Tibial nerve (tissue), 3 donors: ENCODE measurements around the gene FOXL2NB.

Source experiments
- POLR2A ChIP-seq, 2 donors: fragments of 450-650 bp; IDR thresholded peaks; one replicate each; pipeline ENCODE4 v1.6.1; 2017; ENCODE audit warnings: antibody characterized with exemption in 2 of 2, mild to moderate bottlenecking in 2 of 2, moderate library complexity in 2 of 2
- TF ChIP-seq, protein P1 (sequence below), 5 experiments: fragments of 200-600 bp in 3 of 5; fragments of 450-650 bp in 2 of 5; sonication (generic) in 3 of 5; IDR thresholded peaks; one replicate each; pipeline ENCODE4 v1.5.1; 2016 to 2019; ENCODE audit warnings: antibody characterized with exemption in 5 of 5, mild to moderate bottlenecking in 3 of 5, moderate library complexity in 2 of 5

DNA sequence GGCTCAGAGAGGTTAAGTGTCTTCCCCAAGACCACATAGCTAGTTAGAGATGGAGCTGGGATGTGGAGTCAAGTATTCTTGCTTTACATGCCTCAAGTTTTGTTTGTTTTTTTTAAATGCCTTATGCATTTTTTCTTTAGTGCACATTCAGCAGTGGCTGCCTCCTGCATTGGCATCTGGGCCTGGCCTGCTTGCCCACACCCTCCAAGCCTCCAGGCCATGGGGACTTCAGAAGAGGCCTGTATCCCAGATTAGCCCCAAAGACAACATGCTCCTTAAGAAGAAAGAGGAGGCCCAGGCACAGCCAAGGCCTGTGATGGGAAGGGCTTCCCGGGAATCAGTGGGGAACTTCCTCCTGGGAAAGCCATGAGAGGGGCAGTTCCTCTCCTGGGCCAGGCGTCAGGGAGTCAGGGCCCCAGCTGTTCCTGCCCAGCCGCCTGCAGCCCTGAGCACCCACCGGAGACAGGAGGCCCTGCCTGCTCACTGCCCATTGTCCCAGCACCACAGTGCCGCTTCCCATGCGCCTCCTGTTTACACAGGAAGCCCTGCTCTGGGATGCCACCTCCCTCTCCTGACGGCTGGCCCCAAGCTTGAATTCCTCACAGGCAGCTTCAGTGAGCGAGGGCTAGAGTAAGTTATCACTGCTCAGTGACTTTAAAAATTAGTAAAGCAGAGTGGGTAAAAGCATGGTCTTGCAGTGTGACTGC is 16.0 kb downstream of the FOXL2NB start:
- TF ChIP-seq, protein P1, sequence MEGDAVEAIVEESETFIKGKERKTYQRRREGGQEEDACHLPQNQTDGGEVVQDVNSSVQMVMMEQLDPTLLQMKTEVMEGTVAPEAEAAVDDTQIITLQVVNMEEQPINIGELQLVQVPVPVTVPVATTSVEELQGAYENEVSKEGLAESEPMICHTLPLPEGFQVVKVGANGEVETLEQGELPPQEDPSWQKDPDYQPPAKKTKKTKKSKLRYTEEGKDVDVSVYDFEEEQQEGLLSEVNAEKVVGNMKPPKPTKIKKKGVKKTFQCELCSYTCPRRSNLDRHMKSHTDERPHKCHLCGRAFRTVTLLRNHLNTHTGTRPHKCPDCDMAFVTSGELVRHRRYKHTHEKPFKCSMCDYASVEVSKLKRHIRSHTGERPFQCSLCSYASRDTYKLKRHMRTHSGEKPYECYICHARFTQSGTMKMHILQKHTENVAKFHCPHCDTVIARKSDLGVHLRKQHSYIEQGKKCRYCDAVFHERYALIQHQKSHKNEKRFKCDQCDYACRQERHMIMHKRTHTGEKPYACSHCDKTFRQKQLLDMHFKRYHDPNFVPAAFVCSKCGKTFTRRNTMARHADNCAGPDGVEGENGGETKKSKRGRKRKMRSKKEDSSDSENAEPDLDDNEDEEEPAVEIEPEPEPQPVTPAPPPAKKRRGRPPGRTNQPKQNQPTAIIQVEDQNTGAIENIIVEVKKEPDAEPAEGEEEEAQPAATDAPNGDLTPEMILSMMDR (IDR thresholded peaks at IDR 0.05) = no peak
- no peak for TF ChIP-seq POLR2A (IDR thresholded peaks at IDR 0.05)
